Caco-2 (cell line): ENCODE data around the gene LEMD2. TPM values are rescaled to one million over a fixed set of nuclear protein-coding genes. Genes with fewer than 3 reads are reported as not detected.

Experiments used
- BruUV-seq: library from RNA; stranded (reverse); fragments of 400-500 nt; replicated peaks from 2 replicates; lab custom pipeline; 2021; lab: Mats Ljungman, UMichigan
- CTCF ChIA-PET: fragments of 300-600 bp; sonication (Branson Sonifier 250); formaldehyde crosslinking; loops from one replicate; lab custom pipeline; 2022; ENCODE audit warnings: antibody characterized with exemption; lab: Charles Lee
- POLR2A ChIA-PET: fragments of 300-600 bp; sonication (Branson Sonifier 250); formaldehyde crosslinking; loops from one replicate; lab custom pipeline; 2022; ENCODE audit warnings: antibody characterized with exemption; lab: Charles Lee
- DNase-seq, 2 experiments: peaks; one replicate each; pipeline versions ENCODE4 v3.0.0 to v3.0.0-alpha.2; 2020 to 2022
- H3K27me3 ChIP-seq: replicated peaks from 2 replicates; pipeline ENCODE4 v1.6.0; 2011; ENCODE audit warnings: low read length; ENCODE audit not compliant: control insufficient read depth, insufficient read depth
- H3K36me3 ChIP-seq: 2 replicates; pipeline ENCODE4 v1.5.1; 2011; ENCODE audit warnings: low read length; ENCODE audit not compliant: control insufficient read depth, insufficient read depth
- H3K4me1 ChIP-seq: fragments of 250-450 bp; sonication (Bioruptor Pico); 2 replicates; pipeline ENCODE4 v1.5.1; 2020; ENCODE audit warnings: mild to moderate bottlenecking
- H3K4me3 ChIP-seq: 2 replicates; pipeline ENCODE4 v1.5.1; 2011; ENCODE audit warnings: low read depth, mild to moderate bottlenecking, control low read depth, low read length
- H3K9me3 ChIP-seq: fragments of 250-450 bp; sonication (Bioruptor Pico); 2 replicates; pipeline ENCODE4 v1.5.1; 2020; ENCODE audit warnings: mild to moderate bottlenecking, moderate library complexity
- H3K27ac Mint-ChIP-seq: one replicate; pipeline ENCODE4 v1.8.0; 2022; ENCODE audit warnings: mixed read lengths; ENCODE audit not compliant: unreplicated experiment
- H3K27me3 Mint-ChIP-seq: one replicate; pipeline ENCODE4 v1.8.0; 2022; ENCODE audit warnings: mixed read lengths; ENCODE audit not compliant: insufficient read depth, unreplicated experiment
- H3K36me3 Mint-ChIP-seq: one replicate; pipeline ENCODE4 v1.8.0; 2022; ENCODE audit warnings: mild to moderate bottlenecking, mixed read lengths; ENCODE audit not compliant: insufficient read depth, unreplicated experiment
- H3K4me1 Mint-ChIP-seq: one replicate; pipeline ENCODE4 v1.8.0; 2022; ENCODE audit warnings: low read depth, mixed read lengths; ENCODE audit not compliant: unreplicated experiment
- H3K4me3 Mint-ChIP-seq: one replicate; pipeline ENCODE4 v1.8.0; 2022; ENCODE audit warnings: mild to moderate bottlenecking, moderate library complexity, mixed read lengths; ENCODE audit not compliant: unreplicated experiment
- H3K9me3 Mint-ChIP-seq: one replicate; pipeline ENCODE4 v1.8.0; 2022; ENCODE audit warnings: mixed read lengths; ENCODE audit not compliant: unreplicated experiment
- CTCF ChIP-seq, 2 experiments: fragments of 200-600 bp in 1 of 2; IDR thresholded peaks; 1 replicate in 1 of 2; 2 replicates in 1 of 2; pipeline versions ENCODE4 v1.5.1 to v1.8.0; 2011 to 2022; ENCODE audit warnings: antibody characterized with exemption in 1 of 2, control low read depth in 1 of 2, inconsistent platforms in 1 of 2, low read depth in 1 of 2, low read length in 1 of 2, mild to moderate bottlenecking in 1 of 2, moderate library complexity in 1 of 2; ENCODE audit not compliant: insufficient read depth in 1 of 2, severe bottlenecking in 1 of 2, unreplicated experiment in 1 of 2
- intact Hi-C: fragments of 100-400 bp; cut with micrococcal nuclease; formaldehyde crosslinking; loops from one replicate; pipeline ENCODE4 v1.10.0; 2022; ENCODE audit not compliant: unreplicated experiment
- total RNA-seq: library from RNA; stranded (reverse); gene quantifications from 2 replicates; pipeline ENCODE4 v1.2.3, GENCODE V29; 2022

The LEMD2 gene
- total RNA-seq, 1 experiment from 2014 or later: 53.2 TPM

DNA sequence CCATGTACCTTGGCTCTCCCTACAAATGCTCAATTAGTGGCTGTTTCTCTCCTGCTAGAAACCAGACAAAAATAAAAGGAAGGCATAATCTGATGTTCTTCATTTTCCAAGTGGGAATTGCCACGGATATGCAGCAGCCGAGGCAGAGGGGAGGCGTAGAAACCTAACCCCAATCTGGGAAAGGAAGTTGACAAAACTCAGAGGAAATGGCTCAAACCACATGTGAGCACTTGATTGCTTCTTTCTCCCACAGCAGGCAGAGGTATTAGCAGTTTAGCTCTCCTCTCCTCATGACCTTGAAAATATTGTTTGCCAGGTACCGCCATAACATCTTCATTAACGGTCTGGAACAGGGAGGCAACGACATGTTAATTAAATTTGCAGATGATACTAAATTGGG is 18.7 kb upstream of the LEMD2 start:
- no peak for TF ChIP-seq CTCF (IDR thresholded peaks at IDR 0.05; ENCODE audit: insufficient read depth in 1 of 2, low read depth in 1 of 2, low read length in 1 of 2, severe bottlenecking in 1 of 2, unreplicated experiment in 1 of 2)
- H3K27me3 ChIP-seq: no peaks in the 10 kb centered on the region; the same call in none of the 2 replicates
- intact Hi-C loops: no loop called here
- no peak for DNase-seq
- no peaks in the 10 kb centered on the region for H3K9me3 ChIP-seq
- Mint-ChIP-seq H3K4me1 (no peaks in the 10 kb centered on the region), H3K4me3 (no peak overlapping the region), H3K36me3 (no peaks in the 10 kb centered on the region), H3K9me3 (no peaks in the 10 kb centered on the region), H3K27ac (no peak overlapping the region), H3K27me3 (peaks cover 31% of the 10 kb centered on the region)
- H3K4me3 ChIP-seq: no peak overlapping the region
- ChIA-PET CTCF (no interaction called here), POLR2A (interaction anchor here (0.6 kb wide), 1 partner anchor 28 kb away, joined by 3 read pairs; no protein-coding TSS in a partner anchor)
- H3K36me3 ChIP-seq: no peaks in the 10 kb centered on the region
- BruUV-seq: no TSS peak
- H3K4me1 ChIP-seq: no peaks in the 10 kb centered on the region

DNA sequence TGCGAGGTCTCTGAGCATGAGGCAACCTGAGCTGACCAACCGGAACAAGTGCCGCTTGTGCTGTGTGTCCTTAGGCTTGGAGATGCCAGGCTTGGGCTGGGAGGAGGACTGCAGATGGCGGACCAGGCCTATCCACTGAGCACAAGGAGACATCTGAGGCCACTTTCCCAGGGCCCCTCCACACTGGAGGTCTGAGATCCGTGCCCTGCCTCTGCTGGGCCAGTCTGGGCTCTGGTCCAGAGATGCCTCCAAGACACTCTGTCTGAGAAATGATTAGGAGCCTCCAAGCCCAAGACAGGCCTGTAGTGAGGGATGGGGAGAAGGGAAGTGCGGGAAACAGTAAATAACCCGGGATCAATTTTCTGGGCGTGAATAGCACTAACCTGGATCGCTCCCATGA is 17.9 kb upstream of the LEMD2 start:
- no peaks in the 10 kb centered on the region; the same call in none of the 2 replicates for H3K27me3 ChIP-seq
- H3K4me1 Mint-ChIP-seq: no peaks in the 10 kb centered on the region
- BruUV-seq: no TSS peak
- no peak overlapping the region for H3K27ac Mint-ChIP-seq
- no peaks in the 10 kb centered on the region for H3K36me3 ChIP-seq
- no peaks in the 10 kb centered on the region for H3K9me3 ChIP-seq
- H3K4me3 ChIP-seq: no peak overlapping the region
- ChIA-PET CTCF (no interaction called here), POLR2A (no interaction called here)
- H3K4me3 Mint-ChIP-seq: no peak overlapping the region
- H3K27me3 Mint-ChIP-seq: peaks cover 31% of the 10 kb centered on the region
- H3K36me3 Mint-ChIP-seq: no peaks in the 10 kb centered on the region
- DNase-seq: no peak
- no peaks in the 10 kb centered on the region for H3K9me3 Mint-ChIP-seq
- H3K4me1 ChIP-seq: no peaks in the 10 kb centered on the region
- TF ChIP-seq CTCF (IDR thresholded peaks at IDR 0.05; ENCODE audit: insufficient read depth in 1 of 2, low read depth in 1 of 2, low read length in 1 of 2, severe bottlenecking in 1 of 2, unreplicated experiment in 1 of 2): no peak
- intact Hi-C loops: no loop called here

GRCh38 chr6:33803571-33804053 is 14.7 kb upstream of the LEMD2 start, which contains the start of gene MLN:
Gene MLN (minus strand): TSS chr6:33804003. CDS start chr6:33801163, 2,840 bp downstream.
- Mint-ChIP-seq H3K4me1 (no peaks in the 10 kb centered on the region), H3K4me3 (no peak within 1 kb of the TSS), H3K9me3 (no peaks in the 10 kb centered on the region), H3K27me3 (peaks cover 26% of the 10 kb centered on the region), H3K36me3 (no peaks in the 10 kb centered on the region), H3K27ac (no peak within 1 kb of the TSS)
- Histone ChIP-seq H3K27me3 (no peaks in the 10 kb centered on the region; the same call in none of the 2 replicates), H3K36me3 (no peaks in the 10 kb centered on the region), H3K9me3 (no peaks in the 10 kb centered on the region), H3K4me3 (no peak within 1 kb of the TSS), H3K4me1 (no peaks in the 10 kb centered on the region)
- POLR2A ChIA-PET: no interaction called here
- no peak for TF ChIP-seq CTCF (IDR thresholded peaks at IDR 0.05; ENCODE audit: insufficient read depth in 1 of 2, low read depth in 1 of 2, low read length in 1 of 2, severe bottlenecking in 1 of 2, unreplicated experiment in 1 of 2)
- DNase-seq: no peak
- BruUV-seq: no TSS peak
- CTCF ChIA-PET: no interaction called here
- intact Hi-C loops: no loop called here
